Lower leg skin (tissue), 4 donors: ENCODE measurements around the gene ARHGEF9. TPM values are rescaled to one million over a fixed set of nuclear protein-coding genes. Genes with fewer than 3 reads are reported as not detected.

Experiments
- DNase-seq, 2 donors: peaks; one replicate each; pipeline ENCODE4 v3.0.0-alpha.2; 2019; ENCODE audit warnings: low spot score in 2 of 2
- H3K4me3 ChIP-seq: fragments of 200-600 bp; sonication (generic); 2 replicates; pipeline ENCODE4 v1.5.1; 2017; ENCODE audit warnings: mild to moderate bottlenecking, low read depth; ENCODE audit not compliant: poor library complexity, severe bottlenecking
- POLR2A ChIP-seq, 2 donors: fragments of 450-650 bp; IDR thresholded peaks; one replicate each; pipeline ENCODE4 v1.6.1; 2016 to 2017; ENCODE audit warnings: antibody characterized with exemption in 2 of 2, mild to moderate bottlenecking in 1 of 2, moderate library complexity in 1 of 2
- WGBS, 2 donors: methylation state at CpG; one replicate each; pipeline ENCODE4 v1.1.5; 2018; 5-methylcytosine and 5-hydroxymethylcytosine counted together
- intact Hi-C: fragments of 100-400 bp; cut with DNase I; formaldehyde crosslinking; loops from one replicate; pipeline ENCODE4 v1.15.0; 2023; ENCODE audit warnings: low total_unique reads
- total RNA-seq, 4 donors: library from RNA; depleted of rRNA; stranded (reverse); fragments of >200 nt; gene quantifications; one replicate each; pipeline ENCODE4 v1.1.0, GENCODE V29; 2016
- TF ChIP-seq, protein P1 (sequence below), 3 donors: fragments of 450-650 bp; IDR thresholded peaks; one replicate each; pipeline ENCODE4 v1.5.1; 2016; ENCODE audit warnings: antibody characterized with exemption in 3 of 3, mild to moderate bottlenecking in 3 of 3, moderate library complexity in 2 of 3

ARHGEF9 gene
- total RNA-seq, 4 donors from 2014 or later, result 13.4 to 19.5 (median 14.6) TPM

DNA sequence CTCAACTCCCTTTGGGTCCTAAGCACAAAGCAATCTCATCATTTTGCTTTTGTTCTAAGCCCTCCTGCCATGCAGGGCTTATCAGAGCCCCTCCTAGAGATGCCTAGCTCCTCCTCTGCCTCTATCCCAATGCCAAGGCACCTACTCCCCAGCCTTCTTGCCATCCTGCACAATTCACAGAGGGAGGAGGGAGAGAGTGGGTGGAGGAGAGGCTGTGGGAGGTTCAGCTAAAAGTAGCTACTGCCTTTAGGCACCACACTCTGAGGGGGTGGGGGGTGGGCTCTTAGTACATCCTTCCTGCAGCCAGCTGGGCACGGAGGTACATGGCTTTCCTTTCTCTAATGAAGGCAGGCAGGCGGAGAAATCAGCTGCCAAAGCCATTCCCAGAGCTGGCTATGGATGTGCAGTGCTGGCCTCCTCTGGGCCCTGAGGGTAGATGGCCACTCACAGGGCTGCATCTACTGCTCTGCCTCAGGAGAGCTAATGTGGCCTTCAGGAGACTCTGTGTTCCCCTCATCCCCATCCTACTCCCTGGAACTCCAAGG lies 40.1 kb downstream of the ARHGEF9 start:
- 13 to 67% methylated on average over 1 to 2 of the region's 2 CpGs for WGBS, 2 donors
- DNase-seq, result no peak

DNA sequence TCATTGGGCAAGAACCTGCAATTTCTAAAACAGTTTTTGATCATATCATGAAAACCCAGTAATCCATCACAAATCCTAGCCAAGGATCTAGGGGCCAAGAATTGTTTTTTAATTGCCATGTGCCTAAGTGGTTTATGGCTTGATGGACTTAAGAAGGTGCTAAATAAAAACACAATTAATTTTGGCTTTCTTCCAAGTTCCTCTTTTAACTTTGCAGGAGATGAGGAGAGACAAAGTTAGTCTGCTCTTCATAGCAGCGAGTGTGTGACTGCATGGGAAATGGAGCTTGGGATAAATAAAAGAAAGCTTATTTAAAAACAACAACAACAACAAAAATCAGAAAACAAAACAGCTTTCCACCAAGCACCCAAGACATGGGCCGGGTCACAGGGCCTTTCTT lies 41.4 kb downstream of the ARHGEF9 start:
- no peak overlapping the region for H3K4me3 ChIP-seq
- no peak for DNase-seq
- intact Hi-C loops, result no loop called here
- 61 to 79% methylated on average over 2 of the region's 2 CpGs for WGBS, 2 donors
- TF ChIP-seq, protein P1, sequence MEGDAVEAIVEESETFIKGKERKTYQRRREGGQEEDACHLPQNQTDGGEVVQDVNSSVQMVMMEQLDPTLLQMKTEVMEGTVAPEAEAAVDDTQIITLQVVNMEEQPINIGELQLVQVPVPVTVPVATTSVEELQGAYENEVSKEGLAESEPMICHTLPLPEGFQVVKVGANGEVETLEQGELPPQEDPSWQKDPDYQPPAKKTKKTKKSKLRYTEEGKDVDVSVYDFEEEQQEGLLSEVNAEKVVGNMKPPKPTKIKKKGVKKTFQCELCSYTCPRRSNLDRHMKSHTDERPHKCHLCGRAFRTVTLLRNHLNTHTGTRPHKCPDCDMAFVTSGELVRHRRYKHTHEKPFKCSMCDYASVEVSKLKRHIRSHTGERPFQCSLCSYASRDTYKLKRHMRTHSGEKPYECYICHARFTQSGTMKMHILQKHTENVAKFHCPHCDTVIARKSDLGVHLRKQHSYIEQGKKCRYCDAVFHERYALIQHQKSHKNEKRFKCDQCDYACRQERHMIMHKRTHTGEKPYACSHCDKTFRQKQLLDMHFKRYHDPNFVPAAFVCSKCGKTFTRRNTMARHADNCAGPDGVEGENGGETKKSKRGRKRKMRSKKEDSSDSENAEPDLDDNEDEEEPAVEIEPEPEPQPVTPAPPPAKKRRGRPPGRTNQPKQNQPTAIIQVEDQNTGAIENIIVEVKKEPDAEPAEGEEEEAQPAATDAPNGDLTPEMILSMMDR (IDR thresholded peaks at IDR 0.05), result no peak
- TF ChIP-seq POLR2A (IDR thresholded peaks at IDR 0.05), result no peak

More for the DNA sequence above, 40.1 kb downstream of the ARHGEF9 start:
- intact Hi-C loops, result no loop called here
- H3K4me3 ChIP-seq, result no peak overlapping the region
- TF ChIP-seq, protein P1 (IDR thresholded peaks at IDR 0.05), result no peak
- TF ChIP-seq POLR2A (IDR thresholded peaks at IDR 0.05), result no peak

DNA sequence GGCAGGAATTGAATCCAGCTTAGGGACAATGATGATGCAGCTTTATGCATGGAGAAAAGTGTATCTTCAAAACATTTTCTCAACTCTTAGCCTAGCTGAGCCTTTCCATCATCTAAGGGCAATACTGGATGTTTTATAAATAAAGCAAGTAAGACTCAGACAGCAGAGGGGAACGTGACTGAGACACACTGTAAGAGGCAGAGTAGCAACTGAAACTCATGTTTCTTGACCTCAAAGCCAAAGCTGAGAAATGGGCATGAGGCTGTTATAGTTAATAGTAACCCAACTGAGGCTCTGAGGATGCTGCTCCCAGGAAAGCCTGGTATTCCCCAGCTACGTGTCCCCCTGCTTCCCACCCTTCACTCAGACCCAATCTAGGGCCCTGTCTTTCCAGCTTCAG lies 44.6 kb downstream of the ARHGEF9 start:
- no peak overlapping the region for H3K4me3 ChIP-seq
- intact Hi-C loops, result no loop called here
- TF ChIP-seq POLR2A (IDR thresholded peaks at IDR 0.05), result no peak
- TF ChIP-seq, protein P1 (IDR thresholded peaks at IDR 0.05), result no peak
- 62 to 89% methylated on average over 2 of the region's 2 CpGs for WGBS, 2 donors
- no peak for DNase-seq

DNA sequence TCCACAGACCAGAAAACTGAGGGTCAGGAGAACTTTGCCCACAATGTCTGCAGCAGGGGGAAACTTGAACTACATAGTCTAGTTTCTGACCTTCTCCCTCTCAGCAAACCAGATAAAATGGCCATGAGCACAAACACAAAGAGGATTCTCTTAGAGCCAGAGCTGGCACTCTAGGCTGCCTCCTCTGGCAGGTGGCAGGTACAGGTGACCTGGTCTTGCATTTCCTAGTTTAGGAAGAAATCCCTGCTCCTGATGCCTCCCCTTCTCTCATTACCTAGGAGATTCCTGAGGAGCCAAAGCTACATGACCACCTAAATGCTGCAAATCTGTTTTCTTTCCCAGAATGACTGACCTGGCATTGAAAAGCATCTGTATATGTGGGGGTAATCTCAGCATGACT lies 45.1 kb downstream of the ARHGEF9 start:
- no peak for DNase-seq
- no peak overlapping the region for H3K4me3 ChIP-seq
- intact Hi-C loops, result no loop called here
- TF ChIP-seq, protein P1 (IDR thresholded peaks at IDR 0.05), result no peak
- no peak for TF ChIP-seq POLR2A (IDR thresholded peaks at IDR 0.05)

DNA sequence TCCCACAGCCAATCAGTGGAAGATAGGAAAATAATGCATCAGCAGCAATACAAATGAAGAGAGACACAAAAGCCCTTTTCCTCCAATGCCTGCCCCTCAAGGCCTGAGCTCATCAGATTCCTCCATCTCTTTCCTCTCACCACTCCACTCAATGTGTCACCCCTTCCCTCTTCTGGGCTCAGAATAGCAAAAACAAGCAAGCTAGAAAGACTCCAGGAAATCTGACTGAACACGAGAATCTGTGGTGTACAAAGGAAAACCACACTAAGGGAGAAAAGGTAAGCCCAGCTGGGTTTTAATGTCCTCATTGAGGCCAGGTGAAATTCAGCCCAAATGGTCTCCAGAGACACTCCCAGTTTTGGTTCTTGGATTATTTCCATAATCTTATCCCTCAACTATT lies 46.3 kb downstream of the ARHGEF9 start:
- intact Hi-C loops, result no loop called here
- H3K4me3 ChIP-seq, result no peak overlapping the region
- TF ChIP-seq, protein P1 (IDR thresholded peaks at IDR 0.05), result no peak
- TF ChIP-seq POLR2A (IDR thresholded peaks at IDR 0.05), result no peak
- no peak for DNase-seq
- WGBS, 2 donors, result 72 to 75% methylated on average over 1 of the region's 1 CpG
